ENCODE data around the gene ACOT9.
A peak's percentile ranks its signal among the peaks of the same experiment; 100 is the strongest.
"Not testable (repeated sequence)": the region's sequence is repeated elsewhere in the genome, so short reads cannot be mapped to it uniquely, and the experiment has no call there.

ACOT9 gene

GRCh38 chrX:23765868-23766267 lies 22.8 kb upstream of the ACOT9 start:
- no peak for DNase-seq (ENCODE audit: low spot score)

- DNase-seq (ENCODE audit: low spot score), result no peak
Measured at GRCh38 chrX:23765449-23765848, 22.4 kb upstream of the ACOT9 start.

- DNase-seq (ENCODE audit: low spot score), result no peak
Measured at GRCh38 chrX:23764188-23764984, 21.3 kb upstream of the ACOT9 start.

GRCh38 chrX:23759821-23760220 lies 16.7 kb upstream of the ACOT9 start:
- DNase-seq (ENCODE audit: low spot score), result no peak

- peak; percentile 38 for DNase-seq (ENCODE audit: low spot score)
Measured at GRCh38 chrX:23756165-23756564, 13.1 kb upstream of the ACOT9 start.

GRCh38 chrX:23754664-23755063 lies 11.6 kb upstream of the ACOT9 start:
- no peak for DNase-seq (ENCODE audit: low spot score)

- DNase-seq (ENCODE audit: low spot score), result no peak
Measured at GRCh38 chrX:23752740-23753415, 9.8 kb upstream of the ACOT9 start.

GRCh38 chrX:23749576-23749975 lies 6.5 kb upstream of the ACOT9 start:
- DNase-seq (ENCODE audit: low spot score), result no peak

GRCh38 chrX:23749129-23749528 lies 6.1 kb upstream of the ACOT9 start:
- no peak for DNase-seq (ENCODE audit: low spot score)

- DNase-seq (ENCODE audit: low spot score), result no peak
Measured at GRCh38 chrX:23745786-23746185, 2.7 kb upstream of the ACOT9 start.

- DNase-seq (ENCODE audit: low spot score), result not testable (repeated sequence)
Measured at GRCh38 chrX:23743623-23743971, 521 bp upstream of the ACOT9 start.

GRCh38 chrX:23742174-23742696 lies 841 bp downstream of the ACOT9 start:
- DNase-seq (ENCODE audit: low spot score), result peak; percentile 56

- DNase-seq (ENCODE audit: low spot score), result no peak
Measured at GRCh38 chrX:23737413-23737812, 5.7 kb downstream of the ACOT9 start.

- DNase-seq (ENCODE audit: low spot score), result no peak
Measured at GRCh38 chrX:23736030-23736429, 7.0 kb downstream of the ACOT9 start.

GRCh38 chrX:23732704-23733103 lies 10.4 kb downstream of the ACOT9 start:
- DNase-seq (ENCODE audit: low spot score), result no peak

- DNase-seq (ENCODE audit: low spot score), result no peak
Measured at GRCh38 chrX:23731951-23732350, 11.1 kb downstream of the ACOT9 start.

GRCh38 chrX:23729214-23729613 lies 13.9 kb downstream of the ACOT9 start:
- no peak for DNase-seq (ENCODE audit: low spot score)

- no peak for DNase-seq (ENCODE audit: low spot score)
Measured at GRCh38 chrX:23727206-23727605, 15.9 kb downstream of the ACOT9 start.

- no peak for DNase-seq (ENCODE audit: low spot score)
Measured at GRCh38 chrX:23726191-23726590, 16.9 kb downstream of the ACOT9 start.

GRCh38 chrX:23720117-23720677 lies 22.9 kb downstream of the ACOT9 start:
- no peak for DNase-seq (ENCODE audit: low spot score)

- DNase-seq (ENCODE audit: low spot score), result no peak
Measured at GRCh38 chrX:23705235-23705634, 37.8 kb downstream of the ACOT9 start.

- no peak for DNase-seq (ENCODE audit: low spot score)
Measured at GRCh38 chrX:23704673-23705206, 38.3 kb downstream of the ACOT9 start.

- no peak for DNase-seq (ENCODE audit: low spot score)
Measured at GRCh38 chrX:23699636-23700194, 43.4 kb downstream of the ACOT9 start.
